ENCODE results near the gene CHI3L2.
"Not testable (repeated sequence)": the region's sequence is repeated elsewhere in the genome, so short reads cannot be mapped to it uniquely, and the experiment has no call there.

DNA sequence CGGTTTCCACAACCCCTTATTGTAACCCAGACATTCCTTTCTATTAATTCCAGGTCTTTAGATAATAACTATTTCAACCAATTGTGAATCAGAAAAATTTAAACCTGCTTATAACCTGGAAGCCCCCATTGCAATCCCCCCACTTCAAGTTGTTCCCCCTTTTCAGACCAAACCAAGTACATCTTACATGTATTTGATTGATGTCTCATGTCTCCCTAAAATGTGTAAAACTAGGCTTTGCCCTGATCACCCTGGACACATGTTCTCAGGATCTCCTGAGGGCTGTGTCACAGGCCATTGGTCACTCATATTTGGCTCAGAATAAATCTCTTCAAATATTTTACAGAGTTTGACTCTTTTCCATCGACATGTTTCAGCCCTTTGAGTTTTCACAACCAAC, 12.2 kb upstream of the CHI3L2 start:
- not testable (repeated sequence) for TF ChIP-seq EZH2 (optimal IDR thresholded peaks at IDR 0.05; ENCODE audit: low read depth, low read length)
- TF ChIP-seq, protein P1, sequence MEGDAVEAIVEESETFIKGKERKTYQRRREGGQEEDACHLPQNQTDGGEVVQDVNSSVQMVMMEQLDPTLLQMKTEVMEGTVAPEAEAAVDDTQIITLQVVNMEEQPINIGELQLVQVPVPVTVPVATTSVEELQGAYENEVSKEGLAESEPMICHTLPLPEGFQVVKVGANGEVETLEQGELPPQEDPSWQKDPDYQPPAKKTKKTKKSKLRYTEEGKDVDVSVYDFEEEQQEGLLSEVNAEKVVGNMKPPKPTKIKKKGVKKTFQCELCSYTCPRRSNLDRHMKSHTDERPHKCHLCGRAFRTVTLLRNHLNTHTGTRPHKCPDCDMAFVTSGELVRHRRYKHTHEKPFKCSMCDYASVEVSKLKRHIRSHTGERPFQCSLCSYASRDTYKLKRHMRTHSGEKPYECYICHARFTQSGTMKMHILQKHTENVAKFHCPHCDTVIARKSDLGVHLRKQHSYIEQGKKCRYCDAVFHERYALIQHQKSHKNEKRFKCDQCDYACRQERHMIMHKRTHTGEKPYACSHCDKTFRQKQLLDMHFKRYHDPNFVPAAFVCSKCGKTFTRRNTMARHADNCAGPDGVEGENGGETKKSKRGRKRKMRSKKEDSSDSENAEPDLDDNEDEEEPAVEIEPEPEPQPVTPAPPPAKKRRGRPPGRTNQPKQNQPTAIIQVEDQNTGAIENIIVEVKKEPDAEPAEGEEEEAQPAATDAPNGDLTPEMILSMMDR (IDR thresholded peaks at IDR 0.05; ENCODE audit: low read length), result not testable (repeated sequence)
